H9 (cell line): ENCODE results near the gene BRCC3. TPM values are rescaled to one million over a fixed set of nuclear protein-coding genes. Genes with fewer than 3 reads are reported as not detected.

Source experiments
- DNase-seq: peaks from one replicate; pipeline ENCODE4 v3.0.0-alpha.2; 2017
- H2AFZ ChIP-seq: one replicate; pipeline ENCODE4 v1.6.1; 2013; ENCODE audit warnings: mild to moderate bottlenecking, low read length, control low read depth, moderate library complexity
- H2AK5ac ChIP-seq: 2 replicates; pipeline ENCODE4 v1.6.1; 2013; ENCODE audit warnings: low read length, control low read depth, mixed read lengths; ENCODE audit not compliant: insufficient read length
- H2BK120ac ChIP-seq: one replicate; pipeline ENCODE4 v1.6.1; 2013; ENCODE audit warnings: low read depth, mild to moderate bottlenecking, low read length, control low read depth, inconsistent platforms; ENCODE audit not compliant: poor library complexity, severe bottlenecking
- H2BK12ac ChIP-seq: 2 replicates; pipeline ENCODE4 v1.6.1; 2013; ENCODE audit warnings: low read length, control low read depth, mixed read lengths, low read depth; ENCODE audit not compliant: insufficient read length
- H2BK15ac ChIP-seq: 2 replicates; pipeline ENCODE4 v1.6.1; 2013; ENCODE audit warnings: low read depth, low read length, control low read depth
- H2BK20ac ChIP-seq: one replicate; pipeline ENCODE4 v1.6.1; 2013; ENCODE audit warnings: low read depth, mild to moderate bottlenecking, low read length, control low read depth, inconsistent platforms; ENCODE audit not compliant: poor library complexity, severe bottlenecking
- H2BK5ac ChIP-seq: 2 replicates; pipeline ENCODE4 v1.6.1; 2013; ENCODE audit warnings: low read length, control low read depth, mixed read lengths; ENCODE audit not compliant: insufficient read length
- H3K14ac ChIP-seq: 2 replicates; pipeline ENCODE4 v1.6.1; 2013; ENCODE audit warnings: low read length, control low read depth; ENCODE audit not compliant: insufficient read depth
- H3K18ac ChIP-seq: 2 replicates; pipeline ENCODE4 v1.6.1; 2013; ENCODE audit warnings: low read depth, mild to moderate bottlenecking, mixed read lengths, low read length, control low read depth; ENCODE audit not compliant: insufficient read length
- H3K23ac ChIP-seq: 2 replicates; pipeline ENCODE4 v1.6.1; 2013; ENCODE audit warnings: low read length, control low read depth, mixed read lengths, low read depth; ENCODE audit not compliant: insufficient read length
- H3K23me2 ChIP-seq: 2 replicates; pipeline ENCODE4 v1.6.1; 2013; ENCODE audit warnings: low read depth, mild to moderate bottlenecking, mixed read lengths, low read length, control low read depth; ENCODE audit not compliant: insufficient read length, poor library complexity, severe bottlenecking
- H3K27ac ChIP-seq: 2 replicates; pipeline ENCODE4 v1.5.1; 2013; ENCODE audit warnings: low read length, control low read depth, mixed read lengths, low read depth; ENCODE audit not compliant: insufficient read length
- H3K27me3 ChIP-seq: 2 replicates; pipeline ENCODE4 v1.6.1; 2013; ENCODE audit warnings: low read length, control low read depth, inconsistent platforms; ENCODE audit not compliant: insufficient read depth
- H3K4ac ChIP-seq: 2 replicates; pipeline ENCODE4 v1.6.1; 2013; ENCODE audit warnings: low read depth, mild to moderate bottlenecking, control low read depth, inconsistent platforms, low read length, moderate library complexity
- H3K4me1 ChIP-seq: 2 replicates; pipeline ENCODE4 v1.6.1; 2013; ENCODE audit warnings: low read length, control low read depth, inconsistent platforms; ENCODE audit not compliant: insufficient read depth
- H3K4me2 ChIP-seq: 2 replicates; pipeline ENCODE4 v1.6.1; 2013; ENCODE audit warnings: low read length, control low read depth, mixed read lengths; ENCODE audit not compliant: insufficient read length, insufficient read depth
- H3K56ac ChIP-seq: 2 replicates; pipeline ENCODE4 v1.6.1; 2013; ENCODE audit warnings: low read depth, mild to moderate bottlenecking, mixed read lengths, low read length, control low read depth; ENCODE audit not compliant: insufficient read length
- H3K79me1 ChIP-seq: 2 replicates; pipeline ENCODE4 v1.6.1; 2013; ENCODE audit warnings: low read depth, mild to moderate bottlenecking, moderate library complexity, low read length, control low read depth, inconsistent platforms; ENCODE audit not compliant: insufficient read depth, poor library complexity, severe bottlenecking
- H3K79me2 ChIP-seq: 2 replicates; pipeline ENCODE4 v1.6.1; 2013; ENCODE audit warnings: low read length, control low read depth, inconsistent platforms; ENCODE audit not compliant: insufficient read depth
- H3K9ac ChIP-seq: 2 replicates; pipeline ENCODE4 v1.6.1; 2013; ENCODE audit warnings: low read length, control low read depth, mixed read lengths; ENCODE audit not compliant: insufficient read length; ENCODE audit errors: extremely low read depth
- H3K9me3 ChIP-seq: one replicate; pipeline ENCODE4 v1.6.1; 2013; ENCODE audit warnings: low read depth, low read length, inconsistent platforms; ENCODE audit not compliant: control insufficient read depth
- H3T11ph ChIP-seq: one replicate; pipeline ENCODE4 v1.6.1; 2013; ENCODE audit warnings: mild to moderate bottlenecking, low read length, control low read depth, inconsistent platforms
- H4K20me1 ChIP-seq: one replicate; pipeline ENCODE4 v1.6.1; 2013; ENCODE audit not compliant: control insufficient read depth, insufficient read length, insufficient read depth
- H4K5ac ChIP-seq: 2 replicates; pipeline ENCODE4 v1.6.1; 2013; ENCODE audit warnings: low read depth, mild to moderate bottlenecking, mixed read lengths, low read length, control low read depth; ENCODE audit not compliant: insufficient read length
- H4K8ac ChIP-seq: replicated peaks from 2 replicates; pipeline ENCODE4 v1.6.1; 2013; ENCODE audit warnings: low read length, control low read depth, mixed read lengths, low read depth; ENCODE audit not compliant: insufficient read length
- H4K91ac ChIP-seq: 2 replicates; pipeline ENCODE4 v1.6.1; 2013; ENCODE audit warnings: low read depth, mild to moderate bottlenecking, moderate library complexity, mixed read lengths, low read length, control low read depth; ENCODE audit not compliant: insufficient read length
- H3K27ac Mint-ChIP-seq, 3 experiments: 2 replicates in 2 of 3; 3 replicates in 1 of 3; pipeline ENCODE4 v1.8.0; 2020 to 2021; ENCODE audit warnings: mixed read lengths in 3 of 3, mild to moderate bottlenecking in 1 of 3, moderate library complexity in 1 of 3
- H3K27me3 Mint-ChIP-seq: 2 replicates; pipeline ENCODE4 v1.8.0; 2021; ENCODE audit warnings: low read depth, mild to moderate bottlenecking, moderate library complexity, mixed read lengths
- H3K36me3 Mint-ChIP-seq, 3 experiments: 2 replicates in 2 of 3; 3 replicates in 1 of 3; pipeline ENCODE4 v1.8.0; 2020 to 2021; ENCODE audit warnings: low read depth in 3 of 3, mixed read lengths in 3 of 3; ENCODE audit not compliant: insufficient read depth in 1 of 3
- H3K4me1 Mint-ChIP-seq, 2 experiments: 2 replicates each; pipeline ENCODE4 v1.8.0; 2020; ENCODE audit warnings: mixed read lengths in 2 of 2
- H3K4me3 Mint-ChIP-seq, 2 experiments: 2 replicates in 1 of 2; 3 replicates in 1 of 2; pipeline ENCODE4 v1.8.0; 2020 to 2021; ENCODE audit warnings: mild to moderate bottlenecking in 2 of 2, mixed read lengths in 2 of 2, moderate library complexity in 1 of 2
- H3K9me3 Mint-ChIP-seq, 2 experiments: 2 replicates in 1 of 2; 3 replicates in 1 of 2; pipeline ENCODE4 v1.8.0; 2020; ENCODE audit warnings: mild to moderate bottlenecking in 2 of 2, mixed read lengths in 2 of 2, moderate library complexity in 1 of 2
- CTCF ChIP-seq: fragments of 200-600 bp; sonication (generic); conservative IDR thresholded peaks from 3 replicates; pipeline ENCODE4 v1.8.0; 2021; ENCODE audit warnings: antibody characterized with exemption, mild to moderate bottlenecking
- WGBS: extraction: QIAGEN DNeasy Blood & Tissue Kit; methylation state at CpG from one replicate; pipeline ENCODE4 v1.1.7; 2013; ENCODE audit warnings: missing lambda C conversion rate, low lambda C conversion rate, mixed read lengths; ENCODE audit not compliant: insufficient read length; ENCODE audit errors: extremely low coverage; 5-methylcytosine and 5-hydroxymethylcytosine counted together
- total RNA-seq: library from RNA; stranded (reverse); gene quantifications from 2 replicates; pipeline ENCODE4 v1.2.1, GENCODE V29; 2021

The BRCC3 gene
- total RNA-seq, 1 experiment from 2014 or later: 27.3 TPM

- H3K18ac ChIP-seq: no peak overlapping the region
- Mint-ChIP-seq H3K4me3 (peak overlapping the region in 1 of 2 experiments; percentile 16; a peak in 2 of 5 replicates), H3K4me1 (peaks cover 4 to 6% of the 10 kb centered on the region in 2 experiments), H3K27ac (no peak overlapping the region), H3K36me3 (peaks cover 3 to 7% (median 4%) of the 10 kb centered on the region in 3 experiments; a peak in 5 of 7 replicates), H3K27me3 (no peaks in the 10 kb centered on the region), H3K9me3 (peaks cover 53 to 55% of the 10 kb centered on the region in 2 experiments)
- H4K8ac ChIP-seq: no peak overlapping the region
- no peak overlapping the region for H2AFZ ChIP-seq
- H3K9ac ChIP-seq: no peak overlapping the region
- H3K27ac ChIP-seq: no peak overlapping the region
- no peak overlapping the region for H3T11ph ChIP-seq
- no peak overlapping the region for H2BK15ac ChIP-seq
- H3K23ac ChIP-seq: no peak overlapping the region
- H2BK20ac ChIP-seq: no peak overlapping the region
- H3K27me3 ChIP-seq: no peaks in the 10 kb centered on the region
- no peak for DNase-seq
- H2BK12ac ChIP-seq: no peak overlapping the region
- H3K56ac ChIP-seq: no peak overlapping the region
- TF ChIP-seq CTCF: no peak
- H3K9me3 ChIP-seq: peaks cover 15% of the 10 kb centered on the region
- no peaks in the 10 kb centered on the region for H4K20me1 ChIP-seq
- no peak overlapping the region for H2BK120ac ChIP-seq
- H3K79me1 ChIP-seq: no peaks in the 10 kb centered on the region
- H4K5ac ChIP-seq: no peak overlapping the region
- H3K4me2 ChIP-seq: no peak overlapping the region
- no peak overlapping the region for H3K4ac ChIP-seq
- H2BK5ac ChIP-seq: no peak overlapping the region
- no peaks in the 10 kb centered on the region for H3K23me2 ChIP-seq
- no CpG with 5 or more reads among the region's 2 CpGs for WGBS
- H2AK5ac ChIP-seq: no peak overlapping the region
- H3K79me2 ChIP-seq: no peaks in the 10 kb centered on the region
- H4K91ac ChIP-seq: no peak overlapping the region
- no peak overlapping the region for H3K14ac ChIP-seq
- no peaks in the 10 kb centered on the region for H3K4me1 ChIP-seq
Observed at GRCh38 chrX:155028877-155029291, 42.4 kb upstream of the BRCC3 start.
